Peyer's patch (tissue), 4 donors: ENCODE data around the gene HHAT. TPM values are rescaled to one million over a fixed set of nuclear protein-coding genes. Genes with fewer than 3 reads are reported as not detected.

Experiments used
- DNase-seq, 3 donors: peaks; one replicate each; pipeline ENCODE4 v3.0.0-alpha.2; 2017 to 2019
- H3K27ac ChIP-seq, 4 donors: fragments of 200-600 bp; sonication (generic); one replicate each; pipeline ENCODE4 v1.5.1; 2016 to 2019
- H3K27me3 ChIP-seq, 2 donors: fragments of 200-600 bp; sonication (generic); one replicate each; pipeline ENCODE4 v1.5.1; 2019
- H3K36me3 ChIP-seq, 3 donors: fragments of 200-600 bp; sonication (generic); one replicate each; pipeline ENCODE4 v1.5.1; 2016 to 2019
- H3K4me1 ChIP-seq, 4 donors: fragments of 200-600 bp; sonication (generic); one replicate each; pipeline ENCODE4 v1.5.1; 2016 to 2019
- H3K4me3 ChIP-seq, 4 donors: fragments of 200-600 bp; sonication (generic); 1 replicate in 3 of 4; 2 replicates in 1 of 4; pipeline ENCODE4 v1.5.1; 2016 to 2019; ENCODE audit warnings: mild to moderate bottlenecking in 1 of 4
- H3K9me3 ChIP-seq, 4 donors: fragments of 200-600 bp; sonication (generic); one replicate each; pipeline ENCODE4 v1.5.1; 2016 to 2019; ENCODE audit warnings: mild to moderate bottlenecking in 1 of 4
- CTCF ChIP-seq, 6 experiments: fragments of 450-650 bp in 4 of 6; fragments of 200-600 bp in 2 of 6; sonication (generic) in 1 of 6; IDR thresholded peaks; one replicate each; pipeline ENCODE4 v1.5.1; 2017 to 2019; ENCODE audit warnings: antibody characterized with exemption in 6 of 6, mild to moderate bottlenecking in 3 of 6, moderate library complexity in 1 of 6
- POLR2A ChIP-seq, 2 donors: fragments of 450-650 bp; IDR thresholded peaks; one replicate each; pipeline ENCODE4 v1.5.1; 2017; ENCODE audit warnings: antibody characterized with exemption in 2 of 2, mild to moderate bottlenecking in 2 of 2, moderate library complexity in 2 of 2
- total RNA-seq, 4 donors: library from RNA; depleted of rRNA; stranded (reverse); fragments of >200 nt; gene quantifications; one replicate each; pipeline ENCODE4 v1.1.0, GENCODE V29; 2016

The HHAT gene
- total RNA-seq, 4 donors from 2014 or later, result 2.3 to 16.9 (median 7.3) TPM

- Histone ChIP-seq H3K4me3 (no peak overlapping the region), H3K27me3 (no peaks in the 10 kb centered on the region), H3K4me1 (peaks cover 0 to 6% (median 0%) of the 10 kb centered on the region in 4 donors), H3K36me3 (no peaks in the 10 kb centered on the region), H3K27ac (peak overlapping the region in 2 of 4 donors; percentile 40 to 51), H3K9me3 (no peaks in the 10 kb centered on the region)
- TF ChIP-seq CTCF (IDR thresholded peaks at IDR 0.05) (no peak), POLR2A (IDR thresholded peaks at IDR 0.05) (no peak)
- no peak for DNase-seq
Observed at GRCh38 chr1:210363119-210363518, 34.4 kb downstream of the HHAT start.

- Histone ChIP-seq H3K27ac (no peak overlapping the region), H3K9me3 (no peaks in the 10 kb centered on the region), H3K4me3 (no peak overlapping the region), H3K27me3 (no peaks in the 10 kb centered on the region), H3K4me1 (peaks cover 0 to 6% (median 0%) of the 10 kb centered on the region in 4 donors), H3K36me3 (no peaks in the 10 kb centered on the region)
- DNase-seq, result no peak
- no peak for TF ChIP-seq POLR2A (IDR thresholded peaks at IDR 0.05)
- no peak for TF ChIP-seq CTCF (IDR thresholded peaks at IDR 0.05)
Observed at GRCh38 chr1:210364479-210364878, 35.8 kb downstream of the HHAT start.

GRCh38 chr1:210366767-210367166, 38.1 kb downstream of the HHAT start:
- no peak for DNase-seq
- Histone ChIP-seq H3K4me3 (no peak overlapping the region), H3K27ac (no peak overlapping the region)

GRCh38 chr1:210367566-210367965, 38.9 kb downstream of the HHAT start:
- Histone ChIP-seq H3K4me3 (no peak overlapping the region), H3K9me3 (no peaks in the 10 kb centered on the region), H3K36me3 (no peaks in the 10 kb centered on the region), H3K27ac (no peak overlapping the region), H3K4me1 (peaks cover 0 to 6% (median 0%) of the 10 kb centered on the region in 4 donors), H3K27me3 (no peaks in the 10 kb centered on the region)
- TF ChIP-seq POLR2A (IDR thresholded peaks at IDR 0.05) (no peak), CTCF (IDR thresholded peaks at IDR 0.05) (no peak)
- no peak for DNase-seq

More at GRCh38 chr1:210366767-210367166, 38.1 kb downstream of the HHAT start:
- TF ChIP-seq POLR2A (IDR thresholded peaks at IDR 0.05) (no peak), CTCF (IDR thresholded peaks at IDR 0.05) (no peak)
- H3K4me1 ChIP-seq, result peaks cover 0 to 6% (median 0%) of the 10 kb centered on the region in 4 donors
- H3K36me3 ChIP-seq, result no peaks in the 10 kb centered on the region
- H3K27me3 ChIP-seq, result no peaks in the 10 kb centered on the region
- H3K9me3 ChIP-seq, result no peaks in the 10 kb centered on the region

GRCh38 chr1:210369425-210369824, 40.7 kb downstream of the HHAT start:
- TF ChIP-seq CTCF (IDR thresholded peaks at IDR 0.05) (no peak), POLR2A (IDR thresholded peaks at IDR 0.05) (no peak)

GRCh38 chr1:210371916-210372315, 43.2 kb downstream of the HHAT start:
- no peak for DNase-seq
- TF ChIP-seq POLR2A (IDR thresholded peaks at IDR 0.05) (no peak), CTCF (IDR thresholded peaks at IDR 0.05) (no peak)
- H3K27ac ChIP-seq, result no peak overlapping the region
- no peaks in the 10 kb centered on the region for H3K27me3 ChIP-seq
- no peaks in the 10 kb centered on the region for H3K9me3 ChIP-seq
- H3K36me3 ChIP-seq, result no peaks in the 10 kb centered on the region
- H3K4me3 ChIP-seq, result no peak overlapping the region
- H3K4me1 ChIP-seq, result no peaks in the 10 kb centered on the region

More at GRCh38 chr1:210369425-210369824, 40.7 kb downstream of the HHAT start:
- DNase-seq, result no peak
- Histone ChIP-seq H3K4me3 (no peak overlapping the region), H3K27ac (no peak overlapping the region), H3K4me1 (no peaks in the 10 kb centered on the region), H3K27me3 (no peaks in the 10 kb centered on the region), H3K9me3 (no peaks in the 10 kb centered on the region), H3K36me3 (no peaks in the 10 kb centered on the region)
